Fibroblast of mammary gland (primary cell): Measurements from ENCODE around the gene ART5.

Source experiments
- DNase-seq: peaks from one replicate; pipeline ENCODE4 v3.0.0-alpha.2; 2010; ENCODE audit warnings: low read depth
- H3K4me3 ChIP-seq: 2 replicates; pipeline ENCODE4 v1.5.1; 2011; ENCODE audit warnings: low read depth, mild to moderate bottlenecking, low read length, moderate library complexity; ENCODE audit not compliant: control insufficient read depth
- TF ChIP-seq, protein P1 (sequence below): conservative IDR thresholded peaks from 2 replicates; pipeline ENCODE4 v1.5.1; 2011; ENCODE audit warnings: low read depth, low read length, inconsistent platforms; ENCODE audit not compliant: control insufficient read depth, insufficient read depth

ART5 gene

DNA sequence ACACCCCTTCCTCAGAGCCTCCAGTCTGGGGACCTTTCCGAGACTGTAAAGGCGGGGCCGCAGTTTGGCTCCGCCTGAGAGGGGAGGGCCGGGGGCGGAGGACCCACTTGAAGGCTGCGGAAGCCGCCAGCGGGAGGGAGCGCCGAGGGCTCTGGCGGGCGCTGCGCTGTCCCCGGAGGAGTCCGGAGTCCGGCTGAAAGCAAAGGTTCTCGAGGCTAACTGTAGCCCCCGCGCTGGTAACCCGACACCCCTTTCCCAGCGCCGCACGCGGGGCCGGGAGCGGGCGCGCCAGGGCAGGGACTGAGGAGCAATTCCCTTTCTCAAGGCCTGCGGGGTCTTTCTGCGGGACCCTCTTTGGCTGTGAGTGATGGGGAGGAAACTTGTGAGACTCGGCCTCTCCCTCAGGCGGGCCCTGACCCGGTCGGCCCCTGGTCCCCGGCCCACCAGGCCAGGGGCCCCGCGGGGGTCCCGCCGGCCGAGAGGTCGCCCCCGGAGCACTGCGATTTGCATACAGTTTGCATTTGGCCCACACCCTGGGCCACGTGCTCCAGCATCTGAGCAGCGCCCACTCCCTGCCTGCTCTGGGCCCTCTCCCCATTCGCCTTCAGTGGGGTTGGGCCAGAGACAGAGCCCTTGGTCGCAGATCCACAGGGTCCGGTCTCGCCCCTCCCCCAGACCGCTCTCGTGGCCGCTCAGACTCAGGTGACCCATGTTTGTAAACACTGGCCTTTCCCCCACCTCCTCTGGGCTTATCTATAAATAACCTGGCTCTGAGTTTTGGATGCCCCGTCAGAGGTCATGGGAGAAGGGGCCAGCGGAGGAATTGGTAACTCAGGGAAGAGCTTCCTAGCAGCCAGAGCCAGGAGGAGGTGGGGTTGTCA, 519 bp upstream of the ART5 start:
- TF ChIP-seq, protein P1, sequence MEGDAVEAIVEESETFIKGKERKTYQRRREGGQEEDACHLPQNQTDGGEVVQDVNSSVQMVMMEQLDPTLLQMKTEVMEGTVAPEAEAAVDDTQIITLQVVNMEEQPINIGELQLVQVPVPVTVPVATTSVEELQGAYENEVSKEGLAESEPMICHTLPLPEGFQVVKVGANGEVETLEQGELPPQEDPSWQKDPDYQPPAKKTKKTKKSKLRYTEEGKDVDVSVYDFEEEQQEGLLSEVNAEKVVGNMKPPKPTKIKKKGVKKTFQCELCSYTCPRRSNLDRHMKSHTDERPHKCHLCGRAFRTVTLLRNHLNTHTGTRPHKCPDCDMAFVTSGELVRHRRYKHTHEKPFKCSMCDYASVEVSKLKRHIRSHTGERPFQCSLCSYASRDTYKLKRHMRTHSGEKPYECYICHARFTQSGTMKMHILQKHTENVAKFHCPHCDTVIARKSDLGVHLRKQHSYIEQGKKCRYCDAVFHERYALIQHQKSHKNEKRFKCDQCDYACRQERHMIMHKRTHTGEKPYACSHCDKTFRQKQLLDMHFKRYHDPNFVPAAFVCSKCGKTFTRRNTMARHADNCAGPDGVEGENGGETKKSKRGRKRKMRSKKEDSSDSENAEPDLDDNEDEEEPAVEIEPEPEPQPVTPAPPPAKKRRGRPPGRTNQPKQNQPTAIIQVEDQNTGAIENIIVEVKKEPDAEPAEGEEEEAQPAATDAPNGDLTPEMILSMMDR, result no peak
- peak; percentile 60 for DNase-seq
- peak overlapping the region; percentile 43 for H3K4me3 ChIP-seq

DNA sequence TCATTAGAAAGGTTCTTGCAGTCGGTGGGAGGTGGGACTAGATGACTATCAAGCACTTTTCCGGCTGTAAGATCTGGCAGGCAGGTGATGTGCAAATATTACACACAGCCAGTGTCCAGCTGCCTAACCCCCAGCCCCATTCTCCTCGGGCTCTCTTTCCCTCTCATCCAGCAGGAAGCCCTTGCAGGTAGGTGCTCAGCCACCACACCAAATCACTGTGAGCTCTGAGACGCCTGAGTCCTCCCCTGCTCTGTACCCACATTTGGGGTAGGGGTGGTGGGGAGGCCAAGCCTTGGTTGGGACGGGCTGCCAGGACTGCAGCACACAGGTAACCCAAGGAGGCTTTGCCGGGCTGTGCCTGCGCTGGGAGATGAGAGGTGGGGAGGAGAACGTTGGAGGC, 601 bp downstream of the ART5 start:
- DNase-seq, result no peak
- H3K4me3 ChIP-seq, result no peak overlapping the region
- TF ChIP-seq, protein P1, result no peak

DNA sequence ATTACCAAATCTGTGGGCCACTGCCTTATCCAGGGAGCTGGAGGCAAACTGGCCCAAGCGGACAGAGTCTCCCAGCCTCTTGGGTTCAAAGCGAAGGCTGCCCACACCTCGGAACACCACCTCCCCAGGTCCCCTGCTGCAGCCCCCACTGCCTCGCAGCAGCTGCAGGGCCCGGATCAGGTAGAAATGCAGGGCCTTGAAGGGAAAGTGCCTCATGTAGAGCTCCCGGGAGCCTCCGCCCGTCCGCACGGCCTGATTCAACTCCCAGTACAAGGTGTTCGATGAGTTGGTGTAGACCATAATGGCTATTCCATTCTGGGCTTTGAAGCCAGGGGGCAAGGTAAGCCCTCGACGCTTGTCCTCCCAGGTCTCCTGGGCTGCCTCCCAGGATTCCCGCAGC, 2.0 kb downstream of the ART5 start:
- TF ChIP-seq, protein P1, result no peak
- no peak for DNase-seq
- no peak overlapping the region for H3K4me3 ChIP-seq

DNA sequence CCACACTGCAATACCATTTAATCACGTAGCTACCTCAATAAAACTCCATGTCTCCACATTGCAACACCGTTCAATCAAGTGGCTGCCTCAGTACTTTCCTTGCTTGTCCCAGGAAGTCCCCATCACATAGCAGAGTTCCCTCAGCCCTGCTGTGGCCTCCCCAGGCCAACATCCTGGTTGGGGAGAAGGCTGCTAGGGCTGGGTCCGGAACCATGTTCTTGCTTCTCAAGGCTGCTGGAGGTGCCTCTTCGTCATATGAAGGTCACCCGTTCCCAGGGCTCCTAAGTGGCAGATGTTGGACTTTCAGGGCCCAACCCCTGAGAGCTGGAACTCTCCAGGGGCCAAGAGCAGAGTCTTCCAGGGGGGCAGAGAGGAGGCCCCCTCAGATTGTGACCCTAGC, 3.3 kb downstream of the ART5 start:
- TF ChIP-seq, protein P1, result no peak
- DNase-seq, result no peak
- H3K4me3 ChIP-seq, result no peak overlapping the region

DNA sequence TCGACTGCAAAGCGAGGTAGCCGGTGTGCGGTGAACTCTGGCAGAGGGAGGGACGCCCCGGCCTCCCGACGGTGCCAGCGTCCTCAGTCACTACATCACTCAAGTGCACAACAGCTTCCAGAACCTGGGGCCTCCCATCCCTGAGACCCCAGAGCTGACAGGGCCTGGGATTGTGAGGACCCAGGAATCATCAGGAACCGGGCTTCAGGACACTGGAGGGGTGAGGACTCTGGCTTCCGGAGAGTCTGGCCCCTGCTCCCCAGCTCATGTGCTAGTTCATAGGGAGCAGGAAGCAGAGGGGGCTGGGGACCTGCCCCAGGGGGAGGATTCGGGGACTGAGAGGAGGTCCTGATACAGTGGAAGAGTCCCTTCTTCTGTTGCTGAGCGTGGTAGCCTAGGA, 4.6 kb downstream of the ART5 start:
- no peak for DNase-seq
- no peak overlapping the region for H3K4me3 ChIP-seq
- TF ChIP-seq, protein P1, result no peak

DNA sequence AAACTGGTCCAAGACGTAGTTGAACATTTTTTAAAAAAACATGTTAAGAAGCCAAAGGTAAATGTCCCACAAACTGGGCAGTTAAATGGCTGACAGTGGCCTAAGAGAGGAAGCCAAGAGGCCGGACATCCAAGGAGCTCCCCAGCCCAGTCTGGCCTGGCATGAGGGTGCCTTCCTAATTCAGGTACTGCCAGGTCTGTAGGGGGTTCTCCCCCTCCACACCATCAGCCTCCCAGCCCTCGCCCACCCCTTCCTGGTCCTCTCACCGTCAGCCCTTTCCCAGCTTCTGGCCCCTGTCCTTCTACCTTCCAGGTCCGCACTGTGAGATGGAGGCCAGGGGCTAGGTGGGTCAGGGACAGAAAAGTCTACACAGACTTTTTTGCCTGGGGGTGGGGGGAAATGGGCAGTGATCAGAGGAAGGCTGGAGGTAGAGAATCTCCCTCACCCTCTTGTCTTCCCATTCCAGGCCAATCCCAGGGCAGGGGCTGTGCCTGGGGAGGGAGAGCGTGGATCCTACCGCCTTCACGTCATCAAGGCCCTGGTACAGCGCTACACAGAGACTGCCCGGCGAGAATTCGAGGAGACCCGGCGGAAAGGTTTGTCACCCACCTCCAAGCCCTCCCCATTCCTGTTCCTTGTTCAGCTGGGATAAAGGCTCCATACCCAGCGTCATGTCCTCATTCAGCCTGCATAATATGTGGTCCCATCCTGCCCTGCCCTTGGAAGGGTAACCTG, 6.0 kb downstream of the ART5 start:
- H3K4me3 ChIP-seq, result no peak overlapping the region
- no peak for DNase-seq
- TF ChIP-seq, protein P1, result no peak
